ENCODE results near the gene ITPK1.

ITPK1 gene

DNA sequence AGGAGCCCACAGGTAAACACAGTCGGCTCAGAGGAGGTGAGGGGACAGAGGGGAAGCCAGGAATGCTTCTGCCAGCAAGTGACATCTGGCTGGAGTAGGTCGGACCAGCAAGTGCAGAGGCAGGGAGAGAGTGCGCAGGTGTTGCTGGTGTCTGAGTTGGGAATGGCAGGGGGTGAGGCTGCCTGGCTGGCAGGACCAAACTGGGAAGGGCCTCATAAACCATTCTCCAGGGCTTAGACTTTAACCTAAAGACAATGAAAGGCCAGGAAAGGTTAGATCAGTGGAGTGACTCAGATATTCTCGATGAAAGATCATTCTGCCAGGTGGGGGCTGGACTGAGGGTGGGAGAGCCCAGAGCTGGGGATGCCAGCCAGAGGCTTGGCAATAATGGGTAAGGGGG, 66.4 kb downstream of the ITPK1 start:
- TF ChIP-seq POLR2AphosphoS5 (IDR thresholded peaks at IDR 0.05; ENCODE audit: low read depth, low read length) = no peak
- TF ChIP-seq, protein P1, sequence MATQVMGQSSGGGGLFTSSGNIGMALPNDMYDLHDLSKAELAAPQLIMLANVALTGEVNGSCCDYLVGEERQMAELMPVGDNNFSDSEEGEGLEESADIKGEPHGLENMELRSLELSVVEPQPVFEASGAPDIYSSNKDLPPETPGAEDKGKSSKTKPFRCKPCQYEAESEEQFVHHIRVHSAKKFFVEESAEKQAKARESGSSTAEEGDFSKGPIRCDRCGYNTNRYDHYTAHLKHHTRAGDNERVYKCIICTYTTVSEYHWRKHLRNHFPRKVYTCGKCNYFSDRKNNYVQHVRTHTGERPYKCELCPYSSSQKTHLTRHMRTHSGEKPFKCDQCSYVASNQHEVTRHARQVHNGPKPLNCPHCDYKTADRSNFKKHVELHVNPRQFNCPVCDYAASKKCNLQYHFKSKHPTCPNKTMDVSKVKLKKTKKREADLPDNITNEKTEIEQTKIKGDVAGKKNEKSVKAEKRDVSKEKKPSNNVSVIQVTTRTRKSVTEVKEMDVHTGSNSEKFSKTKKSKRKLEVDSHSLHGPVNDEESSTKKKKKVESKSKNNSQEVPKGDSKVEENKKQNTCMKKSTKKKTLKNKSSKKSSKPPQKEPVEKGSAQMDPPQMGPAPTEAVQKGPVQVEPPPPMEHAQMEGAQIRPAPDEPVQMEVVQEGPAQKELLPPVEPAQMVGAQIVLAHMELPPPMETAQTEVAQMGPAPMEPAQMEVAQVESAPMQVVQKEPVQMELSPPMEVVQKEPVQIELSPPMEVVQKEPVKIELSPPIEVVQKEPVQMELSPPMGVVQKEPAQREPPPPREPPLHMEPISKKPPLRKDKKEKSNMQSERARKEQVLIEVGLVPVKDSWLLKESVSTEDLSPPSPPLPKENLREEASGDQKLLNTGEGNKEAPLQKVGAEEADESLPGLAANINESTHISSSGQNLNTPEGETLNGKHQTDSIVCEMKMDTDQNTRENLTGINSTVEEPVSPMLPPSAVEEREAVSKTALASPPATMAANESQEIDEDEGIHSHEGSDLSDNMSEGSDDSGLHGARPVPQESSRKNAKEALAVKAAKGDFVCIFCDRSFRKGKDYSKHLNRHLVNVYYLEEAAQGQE (IDR thresholded peaks at IDR 0.05; ENCODE audit: insufficient read depth in 1 of 2, low read depth in 2 of 2, low read length in 2 of 2) = no peak
- no peak for TF ChIP-seq FOXP2 (optimal IDR thresholded peaks at IDR 0.05; ENCODE audit: borderline replicate concordance, extremely low read depth, extremely low read length, insufficient read depth)
- TF ChIP-seq SIN3A (IDR thresholded peaks at IDR 0.05; ENCODE audit: borderline replicate concordance, insufficient read depth, low read length) = no peak
- TF ChIP-seq TAF1 (IDR thresholded peaks at IDR 0.05; ENCODE audit: borderline replicate concordance, insufficient read depth, low read length) = no peak

DNA sequence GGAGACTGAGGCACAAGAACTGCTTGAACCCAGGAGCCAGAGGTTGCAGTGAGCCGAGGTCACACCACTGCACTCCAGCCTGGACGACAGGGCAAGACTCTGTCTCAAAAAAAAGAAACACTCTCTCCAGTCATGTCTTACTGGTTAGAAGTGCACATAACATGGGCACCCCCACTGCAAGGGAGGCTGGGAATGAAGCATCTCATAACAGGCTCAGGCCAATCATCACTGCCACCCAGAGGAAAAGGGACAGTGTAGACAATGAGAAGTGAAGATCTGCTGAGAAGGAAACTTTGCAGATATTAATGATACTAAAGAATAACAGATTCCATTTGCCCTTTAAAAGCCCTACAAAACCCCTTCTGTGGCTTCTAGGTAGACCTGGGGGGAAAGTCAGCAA, 66.9 kb downstream of the ITPK1 start:
- TF ChIP-seq FOXP2 (optimal IDR thresholded peaks at IDR 0.05; ENCODE audit: borderline replicate concordance, extremely low read depth, extremely low read length, insufficient read depth) = no peak
- no peak for TF ChIP-seq SIN3A (IDR thresholded peaks at IDR 0.05; ENCODE audit: borderline replicate concordance, insufficient read depth, low read length)
- TF ChIP-seq POLR2AphosphoS5 (IDR thresholded peaks at IDR 0.05; ENCODE audit: low read depth, low read length) = no peak
- TF ChIP-seq TAF1 (IDR thresholded peaks at IDR 0.05; ENCODE audit: borderline replicate concordance, insufficient read depth, low read length) = no peak
- TF ChIP-seq, protein P1 (IDR thresholded peaks at IDR 0.05; ENCODE audit: insufficient read depth in 1 of 2, low read depth in 2 of 2, low read length in 2 of 2) = no peak

DNA sequence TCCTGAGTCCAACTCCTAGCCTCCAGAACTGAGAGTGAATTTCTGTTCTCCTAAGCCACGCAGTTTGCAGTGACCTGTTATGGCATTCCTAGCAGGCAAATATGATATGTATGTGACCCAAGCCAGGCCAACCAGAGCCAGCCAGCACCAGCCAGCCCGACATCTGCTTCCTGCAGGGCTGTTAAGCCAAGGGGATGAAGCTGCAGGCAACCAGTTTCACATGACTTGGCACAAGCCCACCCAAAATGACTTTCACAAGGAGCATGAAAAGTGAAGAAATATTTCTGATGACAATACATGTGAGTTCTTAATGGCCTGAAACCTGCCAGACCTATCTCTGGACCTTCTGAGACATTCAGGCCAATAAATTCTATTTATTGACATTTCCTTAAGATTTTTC, 68.1 kb downstream of the ITPK1 start:
- TF ChIP-seq TAF1 (IDR thresholded peaks at IDR 0.05; ENCODE audit: borderline replicate concordance, insufficient read depth, low read length) (no peak), POLR2AphosphoS5 (IDR thresholded peaks at IDR 0.05; ENCODE audit: low read depth, low read length) (no peak), SIN3A (IDR thresholded peaks at IDR 0.05; ENCODE audit: borderline replicate concordance, insufficient read depth, low read length) (no peak), FOXP2 (optimal IDR thresholded peaks at IDR 0.05; ENCODE audit: borderline replicate concordance, extremely low read depth, extremely low read length, insufficient read depth) (no peak)
- TF ChIP-seq, protein P1 (IDR thresholded peaks at IDR 0.05; ENCODE audit: insufficient read depth in 1 of 2, low read depth in 2 of 2, low read length in 2 of 2) = no peak

- TF ChIP-seq TAF1 (IDR thresholded peaks at IDR 0.05; ENCODE audit: borderline replicate concordance, insufficient read depth, low read length) (no peak), POLR2AphosphoS5 (IDR thresholded peaks at IDR 0.05; ENCODE audit: low read depth, low read length) (no peak), SIN3A (IDR thresholded peaks at IDR 0.05; ENCODE audit: borderline replicate concordance, insufficient read depth, low read length) (no peak), FOXP2 (optimal IDR thresholded peaks at IDR 0.05; ENCODE audit: borderline replicate concordance, extremely low read depth, extremely low read length, insufficient read depth) (no peak)
- TF ChIP-seq, protein P1 (IDR thresholded peaks at IDR 0.05; ENCODE audit: insufficient read depth in 1 of 2, low read depth in 2 of 2, low read length in 2 of 2) = no peak
Measured at GRCh38 chr14:93047157-93047556, 68.6 kb downstream of the ITPK1 start.

DNA sequence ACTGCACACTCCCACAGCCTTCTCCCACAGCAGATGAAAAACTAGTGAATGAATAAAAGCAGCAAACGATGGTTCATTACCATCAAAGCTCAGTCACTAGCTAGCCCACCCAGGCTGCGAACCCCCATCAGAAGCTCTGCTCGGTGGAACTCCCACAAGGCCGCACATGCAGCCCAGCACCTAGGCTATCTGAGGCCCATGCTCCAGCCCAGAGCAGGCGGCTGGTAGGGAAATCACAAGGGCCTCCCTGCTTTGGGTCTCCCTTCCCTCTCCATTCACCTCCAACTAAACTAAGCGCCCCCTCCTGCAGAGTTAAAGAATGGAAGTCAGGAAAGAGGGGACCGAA, 69.0 kb downstream of the ITPK1 start:
- TF ChIP-seq TAF1 (IDR thresholded peaks at IDR 0.05; ENCODE audit: borderline replicate concordance, insufficient read depth, low read length) (no peak), SIN3A (IDR thresholded peaks at IDR 0.05; ENCODE audit: borderline replicate concordance, insufficient read depth, low read length) (no peak), POLR2AphosphoS5 (IDR thresholded peaks at IDR 0.05; ENCODE audit: low read depth, low read length) (no peak), FOXP2 (optimal IDR thresholded peaks at IDR 0.05; ENCODE audit: borderline replicate concordance, extremely low read depth, extremely low read length, insufficient read depth) (no peak)
- TF ChIP-seq, protein P1 (IDR thresholded peaks at IDR 0.05; ENCODE audit: insufficient read depth in 1 of 2, low read depth in 2 of 2, low read length in 2 of 2) = no peak

All from PFSK-1 (cell line).